Adrenal gland (tissue), 12 donors: ENCODE measurements around the gene MTNR1A. TPM values are rescaled to one million over a fixed set of nuclear protein-coding genes. Genes with fewer than 3 reads are reported as not detected.
"Not testable (repeated sequence)": the region's sequence is repeated elsewhere in the genome, so short reads cannot be mapped to it uniquely, and the experiment has no call there.

Source experiments
- DNase-seq, 7 donors: peaks; one replicate each; pipeline ENCODE4 v3.0.0-alpha.2; 2019 to 2020
- H3K27ac ChIP-seq, 5 donors: fragments of 200-600 bp; sonication (generic) in 4 of 5; 1 replicate in 3 of 5; 2 replicates in 2 of 5; pipeline versions ENCODE4 v1.5.1 to v1.8.0; 2016 to 2020; ENCODE audit warnings: mild to moderate bottlenecking in 1 of 5
- H3K27me3 ChIP-seq: fragments of 200-600 bp; 2 replicates; pipeline ENCODE4 v1.8.0; 2021
- H3K36me3 ChIP-seq, 2 donors: fragments of 200-600 bp; replicated peaks in 1 of 2; 1 replicate in 1 of 2; 2 replicates in 1 of 2; pipeline versions ENCODE4 v1.5.1 to v1.8.0; 2018 to 2022
- H3K4me1 ChIP-seq, 2 donors: fragments of 200-600 bp; replicated peaks in 1 of 2; 1 replicate in 1 of 2; 2 replicates in 1 of 2; pipeline versions ENCODE4 v1.5.1 to v1.8.0; 2018 to 2021
- H3K4me3 ChIP-seq, 4 donors: fragments of 200-600 bp; sonication (generic) in 3 of 4; one replicate each; pipeline ENCODE4 v1.5.1; 2016 to 2018
- H3K9me3 ChIP-seq, 3 donors: fragments of 200-600 bp; sonication (generic) in 1 of 3; replicated peaks in 1 of 3; 1 replicate in 2 of 3; 2 replicates in 1 of 3; pipeline versions ENCODE4 v1.5.1 to v1.8.0; 2016 to 2021
- POLR2A ChIP-seq, 2 donors: fragments of 450-650 bp; IDR thresholded peaks; one replicate each; pipeline ENCODE4 v1.6.1; 2017; ENCODE audit warnings: antibody characterized with exemption in 2 of 2, mild to moderate bottlenecking in 2 of 2, moderate library complexity in 1 of 2
- WGBS, 4 donors: extraction: QIAGEN DNeasy Blood & Tissue Kit in 2 of 4; methylation state at CpG; one replicate each; pipeline versions ENCODE4 v1.1.5 to v1.1.7; 2013 to 2017; 5-methylcytosine and 5-hydroxymethylcytosine counted together
- intact Hi-C, 2 donors: fragments of 100-400 bp; cut with DNase I; formaldehyde crosslinking; loops; one replicate each; pipeline versions ENCODE4 v1.14.1 to v1.15.0; 2022 to 2023
- polyA plus RNA-seq, 3 donors: library from polyadenylated mRNA; stranded (reverse); fragments of 200-250 nt in 2 of 3; fragments of 350-450 nt in 1 of 3; fragmentation: Illumina TruSeq in 1 of 3; extraction: RNeasy Lipid Tissue Mini Kit (QIAGEN cat#74804) in 1 of 3; gene quantifications; one replicate each; pipeline ENCODE4 v1.2.3, GENCODE V29; 2013 to 2014
- total RNA-seq, 9 donors: library from RNA; depleted of rRNA in 4 of 9; stranded (reverse); fragments of >200 nt in 4 of 9; fragments of 120-200 nt in 1 of 9; fragmentation: NEBNext Ultra II Directional in 1 of 9; extraction: Animal tissue kit (Norgen Biotek cat#: 25700) in 1 of 9; gene quantifications; one replicate each; pipeline versions ENCODE4 v1.1.0 to v1.2.4, GENCODE V29; 2013 to 2023
- TF ChIP-seq, protein P1 (sequence below), 6 experiments: fragments of 450-650 bp in 4 of 6; fragments of 200-600 bp in 2 of 6; sonication (generic) in 1 of 6; IDR thresholded peaks; 1 replicate in 5 of 6; 2 replicates in 1 of 6; pipeline versions ENCODE4 v1.5.1 to v1.8.0; 2016 to 2021; ENCODE audit warnings: antibody characterized with exemption in 6 of 6, mild to moderate bottlenecking in 2 of 6, moderate library complexity in 1 of 6
- donor health status: healthy with polysubstance abuse.
- donor health status: Bipolar disorder and iron deficiency.
- donor health status: DM: yes; HTN: yes; CAD: no.
- donor health status: DM: no; HTN: no; CAD: no.
- donor health status: DM: no; HTN: no; CAD: no.
- donor health status: DM: yes; HTN: yes; CAD: no.

MTNR1A gene
- total and polyA plus RNA-seq, 12 donors = not detected

DNA sequence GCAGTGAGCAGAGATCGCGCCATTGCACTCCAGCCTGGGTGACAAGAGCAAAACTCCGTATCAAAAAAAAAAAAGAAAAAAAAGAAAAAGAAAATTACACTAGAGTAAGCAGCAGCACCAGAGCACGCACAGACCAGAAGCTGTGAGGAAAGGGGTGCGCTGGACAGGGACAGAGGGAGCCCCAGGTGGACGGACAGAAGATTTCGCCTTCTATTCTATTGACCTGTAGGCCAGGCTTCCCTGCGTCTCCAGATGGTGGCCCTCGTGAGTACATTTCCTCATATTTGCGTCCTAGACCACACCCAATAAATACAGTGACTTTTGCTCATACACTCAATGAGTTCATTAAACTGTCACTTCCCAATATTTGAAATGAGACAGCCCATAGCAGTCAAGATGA is 19.1 kb downstream of the MTNR1A start:
- Histone ChIP-seq H3K36me3 (no peaks in the 10 kb centered on the region), H3K4me1 (no peaks in the 10 kb centered on the region), H3K27me3 (no peaks in the 10 kb centered on the region), H3K27ac (no peak overlapping the region), H3K4me3 (no peak overlapping the region), H3K9me3 (no peaks in the 10 kb centered on the region)
- intact Hi-C loops = no loop called here
- TF ChIP-seq, protein P1, sequence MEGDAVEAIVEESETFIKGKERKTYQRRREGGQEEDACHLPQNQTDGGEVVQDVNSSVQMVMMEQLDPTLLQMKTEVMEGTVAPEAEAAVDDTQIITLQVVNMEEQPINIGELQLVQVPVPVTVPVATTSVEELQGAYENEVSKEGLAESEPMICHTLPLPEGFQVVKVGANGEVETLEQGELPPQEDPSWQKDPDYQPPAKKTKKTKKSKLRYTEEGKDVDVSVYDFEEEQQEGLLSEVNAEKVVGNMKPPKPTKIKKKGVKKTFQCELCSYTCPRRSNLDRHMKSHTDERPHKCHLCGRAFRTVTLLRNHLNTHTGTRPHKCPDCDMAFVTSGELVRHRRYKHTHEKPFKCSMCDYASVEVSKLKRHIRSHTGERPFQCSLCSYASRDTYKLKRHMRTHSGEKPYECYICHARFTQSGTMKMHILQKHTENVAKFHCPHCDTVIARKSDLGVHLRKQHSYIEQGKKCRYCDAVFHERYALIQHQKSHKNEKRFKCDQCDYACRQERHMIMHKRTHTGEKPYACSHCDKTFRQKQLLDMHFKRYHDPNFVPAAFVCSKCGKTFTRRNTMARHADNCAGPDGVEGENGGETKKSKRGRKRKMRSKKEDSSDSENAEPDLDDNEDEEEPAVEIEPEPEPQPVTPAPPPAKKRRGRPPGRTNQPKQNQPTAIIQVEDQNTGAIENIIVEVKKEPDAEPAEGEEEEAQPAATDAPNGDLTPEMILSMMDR (IDR thresholded peaks at IDR 0.05) = no peak
- no peak for TF ChIP-seq POLR2A (IDR thresholded peaks at IDR 0.05)
- WGBS, 4 donors = 75 to 81% (median 76%) methylated on average over 10 of the region's 10 CpGs
- no peak for DNase-seq

DNA sequence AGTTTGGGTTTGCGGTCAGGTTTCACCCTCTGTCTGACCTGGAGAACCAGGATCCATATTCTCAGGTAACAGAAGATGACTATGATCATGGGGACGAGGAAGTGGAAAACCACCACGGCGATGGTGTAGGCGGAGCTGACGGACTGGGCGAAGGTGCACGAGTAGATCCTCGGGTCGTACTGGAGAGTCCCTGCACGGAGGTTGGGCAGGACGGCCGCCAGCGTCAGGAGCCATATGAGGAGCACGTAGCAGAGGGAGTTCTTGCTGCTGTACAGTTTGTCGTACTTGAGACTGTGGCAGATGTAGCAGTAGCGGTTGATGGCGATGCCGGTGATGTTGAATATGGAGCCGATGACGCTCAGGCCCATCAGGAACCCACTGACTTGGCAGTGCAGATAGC is 21.3 kb downstream of the MTNR1A start:
- no peaks in the 10 kb centered on the region for H3K27me3 ChIP-seq
- H3K27ac ChIP-seq = no peak overlapping the region
- no peaks in the 10 kb centered on the region for H3K9me3 ChIP-seq
- intact Hi-C loops = no loop called here
- WGBS, 4 donors = 93 to 96% (median 95%) methylated on average over 21 of the region's 21 CpGs
- no peaks in the 10 kb centered on the region for H3K4me1 ChIP-seq
- no peaks in the 10 kb centered on the region for H3K36me3 ChIP-seq
- no peak for DNase-seq
- TF ChIP-seq POLR2A (IDR thresholded peaks at IDR 0.05) = no peak
- TF ChIP-seq, protein P1 (IDR thresholded peaks at IDR 0.05) = no peak
- H3K4me3 ChIP-seq = no peak overlapping the region

DNA sequence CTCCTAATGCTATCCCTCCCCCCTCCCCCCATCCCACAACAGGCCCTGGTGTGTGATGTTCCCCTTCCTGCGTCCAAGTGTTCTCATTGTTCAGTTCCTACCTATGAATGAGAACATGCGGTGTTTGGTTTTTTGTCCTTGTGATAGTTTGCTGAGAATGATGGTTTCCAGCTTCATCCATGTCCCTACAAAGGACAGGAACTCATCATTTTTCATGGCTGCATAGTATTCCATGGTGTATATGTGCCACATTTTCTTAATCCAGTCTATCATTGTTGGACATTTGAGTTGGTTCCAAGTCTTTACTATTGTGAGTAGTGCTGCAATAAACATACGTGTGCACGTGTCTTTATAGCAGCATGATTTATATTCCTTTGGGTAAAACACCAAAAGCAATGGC is 31.4 kb downstream of the MTNR1A start:
- H3K9me3 ChIP-seq, H3K4me3 ChIP-seq, intact Hi-C loops, H3K4me1 ChIP-seq, H3K27ac ChIP-seq, DNase-seq, H3K27me3 ChIP-seq, H3K36me3 ChIP-seq: not testable (repeated sequence)
- 85 to 94% (median 90%) methylated on average over 4 of the region's 4 CpGs for WGBS, 4 donors

DNA sequence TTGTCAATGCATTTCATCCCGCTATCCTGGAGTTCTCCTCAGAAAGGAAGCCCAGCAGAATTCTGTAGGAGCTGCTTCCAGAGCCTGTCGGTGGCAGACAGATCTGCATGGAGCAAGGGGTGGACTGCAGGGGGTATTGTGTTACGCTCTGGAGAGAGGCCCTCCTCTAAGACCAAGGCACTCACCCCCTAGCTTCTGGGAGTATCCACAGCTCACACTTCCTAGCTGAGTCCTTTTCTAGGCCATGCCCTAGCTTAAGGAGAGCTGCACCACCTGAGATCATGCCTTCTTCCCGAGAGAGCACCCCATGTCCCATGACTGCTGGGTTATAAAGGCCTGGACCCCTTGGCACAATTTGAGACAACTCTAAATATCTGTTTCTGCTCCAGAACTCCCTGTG is 39.1 kb downstream of the MTNR1A start:
- no peak overlapping the region for H3K27ac ChIP-seq
- H3K4me3 ChIP-seq = no peak overlapping the region
- no peaks in the 10 kb centered on the region for H3K27me3 ChIP-seq
- WGBS, 4 donors = 53 to 72% (median 56%) methylated on average over 3 to 4 of the region's 4 CpGs
- no peaks in the 10 kb centered on the region for H3K36me3 ChIP-seq
- DNase-seq = no peak
- no peak for TF ChIP-seq POLR2A (IDR thresholded peaks at IDR 0.05)
- TF ChIP-seq, protein P1 (IDR thresholded peaks at IDR 0.05) = no peak
- no peaks in the 10 kb centered on the region for H3K4me1 ChIP-seq
- intact Hi-C loops = no loop called here
- H3K9me3 ChIP-seq = no peaks in the 10 kb centered on the region

DNA sequence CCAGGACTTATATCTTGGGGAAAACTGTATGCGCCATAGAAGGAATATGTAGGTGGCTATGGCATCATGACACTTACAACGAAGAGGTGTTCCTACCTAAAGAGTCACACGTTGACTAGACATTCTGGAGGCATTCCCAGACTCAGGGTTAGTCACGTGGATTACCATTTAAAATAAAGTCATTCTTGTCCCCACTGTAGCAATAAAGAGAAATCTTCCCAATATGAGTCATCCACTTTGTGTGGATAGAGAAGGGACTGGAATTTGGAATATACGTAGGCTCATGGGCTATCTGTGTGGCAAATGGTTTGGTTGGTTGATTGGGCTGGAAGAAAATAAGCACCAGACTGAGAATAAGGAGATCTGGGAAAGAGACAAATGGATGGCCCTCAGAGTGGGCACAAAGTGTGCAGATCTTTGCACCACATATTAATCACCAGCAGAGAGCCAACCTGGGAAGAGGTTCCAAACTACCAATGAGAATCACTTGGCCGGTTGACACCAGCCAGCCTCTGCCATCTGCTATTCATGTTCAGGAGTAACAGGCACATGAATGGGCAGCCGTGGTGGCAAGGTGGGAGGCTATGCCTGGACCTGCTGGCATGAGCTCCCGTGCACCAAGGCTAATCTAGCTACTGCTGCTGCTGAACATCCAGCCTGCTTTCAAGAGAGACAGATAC is 41.0 kb downstream of the MTNR1A start:
- TF ChIP-seq POLR2A (IDR thresholded peaks at IDR 0.05) = no peak
- TF ChIP-seq, protein P1 (IDR thresholded peaks at IDR 0.05) = no peak
- Histone ChIP-seq H3K27ac (no peak overlapping the region), H3K4me1 (no peaks in the 10 kb centered on the region), H3K9me3 (no peaks in the 10 kb centered on the region), H3K36me3 (no peaks in the 10 kb centered on the region), H3K4me3 (no peak overlapping the region), H3K27me3 (no peaks in the 10 kb centered on the region)
- WGBS, 4 donors = 70 to 81% (median 73%) methylated on average over 5 to 8 of the region's 8 CpGs
- DNase-seq = no peak
- intact Hi-C loops = no loop called here

DNA sequence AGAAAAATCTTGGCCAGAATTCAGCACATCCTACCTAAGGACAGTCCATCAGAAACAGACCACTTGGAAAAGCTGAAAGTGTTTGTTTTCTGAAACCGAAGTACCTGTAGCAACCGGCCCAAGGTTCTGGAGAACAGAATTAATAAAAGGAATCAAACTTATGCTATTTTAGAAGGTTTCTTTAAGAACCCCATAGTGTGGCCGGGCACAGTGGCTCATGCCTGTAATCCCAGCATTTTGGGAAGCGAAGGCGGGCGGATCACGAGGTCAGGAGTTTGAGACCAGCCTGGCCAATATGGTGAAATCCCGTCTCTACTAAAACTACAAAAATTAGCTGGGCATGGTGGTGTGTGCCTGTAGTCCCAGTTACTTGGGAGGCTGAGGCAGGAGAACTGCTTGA is 50.6 kb downstream of the MTNR1A start:
- H3K27ac ChIP-seq, H3K36me3 ChIP-seq, H3K27me3 ChIP-seq, H3K4me1 ChIP-seq, DNase-seq, H3K9me3 ChIP-seq, H3K4me3 ChIP-seq, intact Hi-C loops: not testable (repeated sequence)
- WGBS, 4 donors = 84 to 91% (median 89%) methylated on average over 8 of the region's 8 CpGs
